Astrocyte of the spinal cord (primary cell): ENCODE results near the gene TBR1.

Experiments used
- DNase-seq: peaks from one replicate; pipeline ENCODE4 v3.0.0; 2011; ENCODE audit warnings: low read depth, low spot score
- H3K4me3 ChIP-seq: 2 replicates; pipeline ENCODE4 v1.5.1; 2011; ENCODE audit warnings: low read depth, mild to moderate bottlenecking, low read length, moderate library complexity
- in situ Hi-C: cut with HindIII; loops from 2 replicates; pipeline ENCODE4 v1.10.0; 2017; ENCODE audit warnings: low sequenced_read_pairs
- TF ChIP-seq, protein P1 (sequence below): IDR thresholded peaks from 2 replicates; pipeline ENCODE4 v1.5.1; 2012; ENCODE audit warnings: low read depth, mild to moderate bottlenecking, low read length, inconsistent platforms

The TBR1 gene

DNA sequence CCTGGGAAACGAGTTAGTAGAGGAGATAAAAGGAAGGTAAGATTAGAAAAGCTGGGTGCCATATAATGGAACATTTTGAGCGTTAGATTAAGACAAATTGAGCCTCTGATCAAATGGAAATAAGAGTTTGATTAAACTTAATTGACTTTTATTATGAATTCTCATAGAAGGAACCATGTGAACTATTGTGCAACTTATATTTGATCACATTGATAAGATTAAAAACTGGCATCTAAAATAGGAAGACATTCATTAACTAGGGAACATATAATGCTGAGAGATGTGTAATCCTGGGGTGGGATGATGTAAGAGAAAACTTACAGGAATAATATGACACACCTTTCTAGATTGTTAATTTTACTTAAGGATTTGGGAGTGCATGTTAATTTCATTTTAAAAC is 22.5 kb downstream of the TBR1 start:
- in situ Hi-C loops = no loop called here
- no peak overlapping the region for H3K4me3 ChIP-seq
- TF ChIP-seq, protein P1, sequence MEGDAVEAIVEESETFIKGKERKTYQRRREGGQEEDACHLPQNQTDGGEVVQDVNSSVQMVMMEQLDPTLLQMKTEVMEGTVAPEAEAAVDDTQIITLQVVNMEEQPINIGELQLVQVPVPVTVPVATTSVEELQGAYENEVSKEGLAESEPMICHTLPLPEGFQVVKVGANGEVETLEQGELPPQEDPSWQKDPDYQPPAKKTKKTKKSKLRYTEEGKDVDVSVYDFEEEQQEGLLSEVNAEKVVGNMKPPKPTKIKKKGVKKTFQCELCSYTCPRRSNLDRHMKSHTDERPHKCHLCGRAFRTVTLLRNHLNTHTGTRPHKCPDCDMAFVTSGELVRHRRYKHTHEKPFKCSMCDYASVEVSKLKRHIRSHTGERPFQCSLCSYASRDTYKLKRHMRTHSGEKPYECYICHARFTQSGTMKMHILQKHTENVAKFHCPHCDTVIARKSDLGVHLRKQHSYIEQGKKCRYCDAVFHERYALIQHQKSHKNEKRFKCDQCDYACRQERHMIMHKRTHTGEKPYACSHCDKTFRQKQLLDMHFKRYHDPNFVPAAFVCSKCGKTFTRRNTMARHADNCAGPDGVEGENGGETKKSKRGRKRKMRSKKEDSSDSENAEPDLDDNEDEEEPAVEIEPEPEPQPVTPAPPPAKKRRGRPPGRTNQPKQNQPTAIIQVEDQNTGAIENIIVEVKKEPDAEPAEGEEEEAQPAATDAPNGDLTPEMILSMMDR = no peak
- DNase-seq = no peak

DNA sequence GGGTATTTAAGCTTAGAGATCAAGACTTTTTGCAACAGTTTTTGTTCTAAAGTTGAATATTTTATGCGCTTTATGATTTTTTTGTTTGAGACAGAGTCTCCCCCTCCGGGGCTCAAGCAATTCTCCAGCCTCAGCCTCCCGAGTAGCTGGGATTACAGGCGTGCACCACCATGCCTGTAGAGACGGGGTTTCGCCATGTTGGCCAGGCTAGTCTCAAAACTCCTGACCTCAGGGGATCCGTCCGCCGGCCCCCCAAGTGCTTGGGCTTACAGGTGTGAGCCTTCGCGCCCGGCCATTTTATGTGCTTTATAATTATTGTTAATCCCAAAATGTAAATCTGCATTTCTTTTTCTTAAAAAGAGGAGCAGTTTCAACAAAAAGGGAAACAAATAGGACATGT is 29.0 kb downstream of the TBR1 start:
- no peak for DNase-seq
- in situ Hi-C loops = no loop called here
- TF ChIP-seq, protein P1 = no peak
- H3K4me3 ChIP-seq = no peak overlapping the region

DNA sequence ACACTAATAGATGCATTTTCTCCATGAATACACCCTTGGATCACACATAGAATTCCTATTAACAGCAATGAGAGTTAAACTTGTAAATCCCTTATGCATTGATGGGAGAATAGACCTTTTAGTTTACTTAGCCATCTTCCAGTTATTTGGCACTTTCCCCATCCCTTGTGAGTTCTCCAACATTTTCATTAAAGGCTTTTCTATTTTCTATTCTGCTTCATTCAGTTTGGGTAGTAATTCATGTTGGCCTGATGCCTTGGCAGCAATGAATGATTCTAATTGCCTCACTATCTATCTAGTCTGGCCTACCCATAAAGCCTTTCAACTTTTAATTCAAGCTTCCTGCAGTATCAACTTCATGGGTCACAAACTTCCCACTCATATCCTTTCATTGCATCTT is 32.3 kb downstream of the TBR1 start:
- TF ChIP-seq, protein P1 = no peak
- in situ Hi-C loops = no loop called here
- H3K4me3 ChIP-seq = no peak overlapping the region
- no peak for DNase-seq

DNA sequence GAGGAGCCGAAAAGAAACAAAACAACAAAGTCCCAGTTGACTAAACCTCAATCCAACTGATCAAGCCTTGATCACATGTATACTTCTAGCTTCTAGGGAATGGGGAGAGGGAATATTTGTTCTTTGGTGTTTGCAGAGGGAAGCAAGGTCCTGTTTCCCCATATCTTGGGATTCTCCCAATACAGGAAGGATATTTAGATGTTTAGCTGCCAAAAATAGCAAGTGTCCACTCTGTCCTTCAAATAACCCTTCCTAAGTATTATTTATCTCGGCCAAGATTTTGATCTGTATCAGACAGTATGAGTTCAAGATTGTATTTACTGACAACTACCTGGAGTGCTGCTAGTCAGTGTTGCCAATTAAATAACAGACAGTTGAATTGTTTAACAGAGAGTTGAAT is 55.5 kb downstream of the TBR1 start:
- no peak overlapping the region for H3K4me3 ChIP-seq
- in situ Hi-C loops = no loop called here
- TF ChIP-seq, protein P1 = no peak
- no peak for DNase-seq

DNA sequence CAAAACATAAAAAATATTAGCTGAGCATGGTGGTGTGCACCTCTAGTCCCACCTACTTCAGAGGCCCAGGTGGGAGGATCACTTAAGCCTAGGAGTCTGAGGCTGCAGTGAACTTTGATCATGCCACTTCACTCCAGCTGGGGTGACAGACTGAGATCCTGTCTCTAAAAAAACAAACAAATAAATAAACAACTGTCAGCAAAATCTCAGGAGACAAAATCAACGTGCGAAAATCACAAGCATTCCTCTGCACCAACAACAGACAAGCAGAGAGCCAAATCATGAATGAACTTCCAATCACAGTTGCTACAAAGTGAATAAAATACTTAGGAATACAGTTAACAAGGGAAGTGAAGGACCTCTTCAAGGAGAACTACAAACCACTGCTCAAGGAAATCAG is 58.8 kb downstream of the TBR1 start:
- no peak for DNase-seq
- TF ChIP-seq, protein P1 = no peak
- in situ Hi-C loops = no loop called here
- H3K4me3 ChIP-seq = no peak overlapping the region
